Endodermal cell (in vitro differentiated cells): ENCODE measurements around the gene MMP11. TPM values are rescaled to one million over a fixed set of nuclear protein-coding genes. Genes with fewer than 3 reads are reported as not detected.

ENCODE experiments used
- DNase-seq: peaks from one replicate; pipeline ENCODE4 v3.0.0-alpha.2; 2017
- H3K27ac ChIP-seq: 2 replicates; pipeline ENCODE4 v1.5.1; 2013; ENCODE audit warnings: mild to moderate bottlenecking, low read depth, low read length, moderate library complexity
- H3K27me3 ChIP-seq: 2 replicates; pipeline ENCODE4 v1.6.1; 2013; ENCODE audit warnings: mild to moderate bottlenecking, low read length, moderate library complexity; ENCODE audit not compliant: insufficient read depth, control insufficient read depth, poor library complexity, severe bottlenecking
- H3K36me3 ChIP-seq: 2 replicates; pipeline ENCODE4 v1.7.0; 2013; ENCODE audit warnings: mild to moderate bottlenecking, low read length, moderate library complexity; ENCODE audit not compliant: control insufficient read depth, insufficient read depth
- H3K4me1 ChIP-seq: one replicate; pipeline ENCODE4 v1.7.0; 2013; ENCODE audit warnings: low read length; ENCODE audit not compliant: control insufficient read depth, insufficient read depth
- H3K4me3 ChIP-seq: 2 replicates; pipeline ENCODE4 v1.5.1; 2013; ENCODE audit warnings: mild to moderate bottlenecking, low read length, moderate library complexity
- H3K9ac ChIP-seq: 2 replicates; pipeline ENCODE4 v1.6.1; 2013; ENCODE audit warnings: mild to moderate bottlenecking, low read length, moderate library complexity; ENCODE audit not compliant: poor library complexity, severe bottlenecking; ENCODE audit errors: extremely low read depth
- H3K9me3 ChIP-seq: 2 replicates; pipeline ENCODE4 v1.6.1; 2013; ENCODE audit warnings: mild to moderate bottlenecking, low read length, moderate library complexity; ENCODE audit not compliant: control insufficient read depth
- H3K27ac Mint-ChIP-seq: 2 replicates; pipeline ENCODE4 v1.8.0; 2020; ENCODE audit warnings: mixed read lengths
- H3K27me3 Mint-ChIP-seq: 2 replicates; pipeline ENCODE4 v1.8.0; 2021; ENCODE audit warnings: mild to moderate bottlenecking, mixed read lengths; ENCODE audit not compliant: insufficient read depth
- H3K36me3 Mint-ChIP-seq: 2 replicates; pipeline ENCODE4 v1.8.0; 2020; ENCODE audit warnings: low read depth, mixed read lengths
- H3K4me1 Mint-ChIP-seq: 2 replicates; pipeline ENCODE4 v1.8.0; 2020; ENCODE audit warnings: mixed read lengths
- H3K4me3 Mint-ChIP-seq: 2 replicates; pipeline ENCODE4 v1.8.0; 2020; ENCODE audit warnings: mild to moderate bottlenecking, moderate library complexity, mixed read lengths
- H3K9me3 Mint-ChIP-seq: 2 replicates; pipeline ENCODE4 v1.8.0; 2020; ENCODE audit warnings: mild to moderate bottlenecking, mixed read lengths
- CTCF ChIP-seq: fragments of 200-600 bp; sonication (generic); conservative IDR thresholded peaks from 2 replicates; pipeline ENCODE4 v1.5.0; 2021; ENCODE audit warnings: antibody characterized with exemption, mild to moderate bottlenecking
- WGBS, 2 experiments: methylation state at CpG; one replicate each; pipeline versions ENCODE4 v1.1.5 to v1.1.7; 2013; ENCODE audit warnings: missing lambda C conversion rate in 2 of 2, mixed read lengths in 1 of 2; ENCODE audit not compliant: insufficient coverage in 1 of 2, insufficient read length in 1 of 2; 5-methylcytosine and 5-hydroxymethylcytosine counted together
- total RNA-seq, 2 donors: library from RNA; stranded (reverse); fragmentation: NEBNext Ultra II Directional in 1 of 2; extraction: Animal tissue kit (Norgen Biotek cat#: 25700) in 1 of 2; gene quantifications; 2 replicates in 1 of 2; 3 replicates in 1 of 2; pipeline ENCODE4 v1.2.1, GENCODE V29; 2021

Gene MMP11
- total RNA-seq, 2 donors from 2014 or later = 9.7 to 14.3 TPM

- no peak overlapping the region for H3K4me3 ChIP-seq
- TF ChIP-seq CTCF = no peak
- H3K9me3 ChIP-seq = no peaks in the 10 kb centered on the region
- Mint-ChIP-seq H3K4me1 (peaks cover 15% of the 10 kb centered on the region), H3K4me3 (no peak overlapping the region), H3K9me3 (no peaks in the 10 kb centered on the region), H3K27me3 (peaks cover 3% of the 10 kb centered on the region), H3K36me3 (no peaks in the 10 kb centered on the region), H3K27ac (no peak overlapping the region)
- no peaks in the 10 kb centered on the region for H3K27me3 ChIP-seq
- no peak overlapping the region for H3K9ac ChIP-seq
- H3K4me1 ChIP-seq = peaks cover 5% of the 10 kb centered on the region
- DNase-seq = no peak
- H3K36me3 ChIP-seq = no peaks in the 10 kb centered on the region
- 72 to 82% methylated on average over 8 to 15 of the region's 15 CpGs for WGBS, 2 experiments
- no peak overlapping the region for H3K27ac ChIP-seq
Measured at GRCh38 chr22:23783265-23784150, 10.9 kb downstream of the MMP11 start.

GRCh38 chr22:23784215-23784732, 11.6 kb downstream of the MMP11 start:
- peaks cover 5% of the 10 kb centered on the region for H3K4me1 ChIP-seq
- no peak overlapping the region for H3K9ac ChIP-seq
- no peaks in the 10 kb centered on the region for H3K36me3 ChIP-seq
- no peak overlapping the region for H3K4me3 Mint-ChIP-seq
- H3K27me3 Mint-ChIP-seq = peaks cover 3% of the 10 kb centered on the region
- H3K27me3 ChIP-seq = no peaks in the 10 kb centered on the region
- no peak for TF ChIP-seq CTCF
- H3K27ac ChIP-seq = no peak overlapping the region
- no peaks in the 10 kb centered on the region for H3K36me3 Mint-ChIP-seq
- no peak overlapping the region for H3K4me3 ChIP-seq
- H3K27ac Mint-ChIP-seq = no peak overlapping the region
- peaks cover 21% of the 10 kb centered on the region for H3K4me1 Mint-ChIP-seq
- H3K9me3 ChIP-seq = no peaks in the 10 kb centered on the region
- no peak for DNase-seq
- H3K9me3 Mint-ChIP-seq = no peaks in the 10 kb centered on the region
- WGBS, 2 experiments = 90 to 92% methylated on average over 8 of the region's 8 CpGs

DNA sequence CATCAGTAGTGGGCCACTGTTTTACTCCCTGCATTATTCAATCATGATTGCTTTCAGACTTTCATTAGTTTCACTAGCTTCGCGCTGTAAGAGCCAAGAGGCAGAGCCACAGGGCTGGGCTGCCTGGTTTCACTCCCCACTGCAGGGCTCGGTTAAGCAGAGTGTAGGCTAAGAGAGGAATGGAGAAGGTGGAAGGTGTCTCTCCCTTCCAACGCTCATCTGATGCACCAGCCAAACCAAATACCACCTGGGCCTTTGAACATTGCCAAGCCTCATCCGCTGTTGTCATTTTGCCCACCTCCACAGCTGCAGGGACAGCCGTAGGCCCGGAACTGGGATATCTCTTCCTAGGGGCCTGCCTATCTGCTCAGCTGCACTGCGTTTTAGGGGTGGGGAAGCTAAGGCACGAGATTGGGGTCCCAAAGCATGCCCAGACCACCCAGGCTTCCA, 13.6 kb downstream of the MMP11 start:
- DNase-seq = no peak
- peak overlapping the region; percentile 98 for H3K9ac ChIP-seq
- H3K36me3 Mint-ChIP-seq = peaks cover 3% of the 10 kb centered on the region
- peaks cover 13% of the 10 kb centered on the region for H3K4me1 ChIP-seq
- peak overlapping the region; percentile 94 for H3K4me3 ChIP-seq
- peak overlapping the region; percentile 99 for H3K27ac ChIP-seq
- H3K36me3 ChIP-seq = peaks cover 1% of the 10 kb centered on the region
- H3K27me3 ChIP-seq = no peaks in the 10 kb centered on the region
- H3K9me3 ChIP-seq = no peaks in the 10 kb centered on the region
- peaks cover 2% of the 10 kb centered on the region for H3K27me3 Mint-ChIP-seq
- 84 to 90% methylated on average over 3 to 9 of the region's 9 CpGs for WGBS, 2 experiments
- H3K9me3 Mint-ChIP-seq = no peaks in the 10 kb centered on the region
- peak overlapping the region; percentile 92 for H3K27ac Mint-ChIP-seq
- peak overlapping the region; percentile 79 for H3K4me3 Mint-ChIP-seq
- TF ChIP-seq CTCF = no peak
- peaks cover 29% of the 10 kb centered on the region for H3K4me1 Mint-ChIP-seq
